GM23338 (cell line): ENCODE measurements around the gene CLCN4.

ENCODE experiments used
- CREB1 ChIP-seq: fragments of 250-450 bp; sonication (Bioruptor Pico); IDR thresholded peaks from 2 replicates; pipeline ENCODE4 v1.5.0; 2020; ENCODE audit warnings: low read depth, mild to moderate bottlenecking, moderate library complexity
- CTCF ChIP-seq, 2 experiments: fragments of 200-600 bp in 1 of 2; sonication (generic) in 1 of 2; conservative IDR thresholded peaks; 2 replicates each; pipeline versions ENCODE4 v1.5.1 to v1.6.1; 2016 to 2017; ENCODE audit warnings: antibody characterized with exemption in 2 of 2, low read depth in 2 of 2, mild to moderate bottlenecking in 2 of 2, moderate library complexity in 1 of 2
- EZH2 ChIP-seq: fragments of 200-600 bp; sonication (generic); IDR thresholded peaks from one replicate; pipeline ENCODE4 v1.8.0; 2017; ENCODE audit warnings: antibody characterized with exemption, mild to moderate bottlenecking, low read depth; ENCODE audit not compliant: unreplicated experiment
- EZH2phosphoT487 ChIP-seq: fragments of 200-600 bp; sonication (generic); IDR thresholded peaks from one replicate; pipeline ENCODE4 v1.8.1; 2018; ENCODE audit warnings: antibody characterized with exemption; ENCODE audit not compliant: unreplicated experiment
- JUNB ChIP-seq: IDR thresholded peaks from one replicate; pipeline ENCODE4 v1.6.1; 2016; ENCODE audit warnings: antibody characterized with exemption; ENCODE audit not compliant: unreplicated experiment
- NANOG ChIP-seq: IDR thresholded peaks from 2 replicates; pipeline ENCODE4 v1.6.1; 2016; ENCODE audit warnings: antibody characterized with exemption, borderline replicate concordance
- POLR2AphosphoS5 ChIP-seq: IDR thresholded peaks from 2 replicates; pipeline ENCODE4 v1.6.1; 2016; ENCODE audit warnings: antibody characterized with exemption, low read depth
- STAT1 ChIP-seq: IDR thresholded peaks from one replicate; pipeline ENCODE4 v1.6.1; 2016; ENCODE audit warnings: antibody characterized with exemption; ENCODE audit not compliant: unreplicated experiment
- ZNF114 ChIP-seq: fragments of 250-450 bp; sonication (Bioruptor Pico); IDR thresholded peaks from 2 replicates; pipeline ENCODE4 v1.5.0; 2020; ENCODE audit warnings: mild to moderate bottlenecking, moderate library complexity
- ZNF331 ChIP-seq: fragments of 250-450 bp; sonication (Bioruptor Pico); IDR thresholded peaks from 2 replicates; pipeline ENCODE4 v1.5.0; 2020; ENCODE audit warnings: low read depth, mild to moderate bottlenecking, moderate library complexity
- TF ChIP-seq, protein P1 (sequence below): IDR thresholded peaks from one replicate; pipeline ENCODE4 v1.6.1; 2018; ENCODE audit warnings: antibody characterized with exemption; ENCODE audit not compliant: unreplicated experiment
- TF ChIP-seq, protein P2 (sequence below): fragments of 250-450 bp; sonication (Bioruptor Pico); IDR thresholded peaks from 2 replicates; pipeline ENCODE4 v1.5.0; 2020; ENCODE audit warnings: mild to moderate bottlenecking, moderate library complexity
- TF ChIP-seq, protein P3 (sequence below): IDR thresholded peaks from 2 replicates; pipeline ENCODE4 v1.6.1; 2016; ENCODE audit warnings: antibody characterized with exemption

DNA sequence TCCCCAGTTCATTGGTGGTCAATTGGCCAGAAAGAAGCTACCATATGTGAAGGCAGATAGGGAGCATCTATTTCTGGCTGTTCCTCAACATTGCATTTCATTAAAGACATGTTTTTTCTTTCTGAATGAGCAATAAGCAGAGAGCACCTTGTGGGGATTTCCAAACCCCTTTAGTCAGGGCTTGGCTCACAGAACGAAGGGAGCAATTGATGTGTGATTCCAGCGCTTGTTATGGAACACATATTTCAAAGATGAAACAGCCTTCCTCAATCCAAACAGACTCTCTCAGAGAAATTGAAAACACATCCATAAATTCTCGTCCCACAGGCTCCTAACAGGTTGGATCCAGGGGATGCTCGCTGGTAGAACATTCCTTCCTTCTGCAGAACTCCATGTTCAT lies 84.1 kb downstream of the CLCN4 start:
- no peak for TF ChIP-seq CTCF (conservative IDR thresholded peaks at IDR 0.05; ENCODE audit: low read depth in 2 of 2)
- no peak for TF ChIP-seq EZH2
- TF ChIP-seq, protein P1, sequence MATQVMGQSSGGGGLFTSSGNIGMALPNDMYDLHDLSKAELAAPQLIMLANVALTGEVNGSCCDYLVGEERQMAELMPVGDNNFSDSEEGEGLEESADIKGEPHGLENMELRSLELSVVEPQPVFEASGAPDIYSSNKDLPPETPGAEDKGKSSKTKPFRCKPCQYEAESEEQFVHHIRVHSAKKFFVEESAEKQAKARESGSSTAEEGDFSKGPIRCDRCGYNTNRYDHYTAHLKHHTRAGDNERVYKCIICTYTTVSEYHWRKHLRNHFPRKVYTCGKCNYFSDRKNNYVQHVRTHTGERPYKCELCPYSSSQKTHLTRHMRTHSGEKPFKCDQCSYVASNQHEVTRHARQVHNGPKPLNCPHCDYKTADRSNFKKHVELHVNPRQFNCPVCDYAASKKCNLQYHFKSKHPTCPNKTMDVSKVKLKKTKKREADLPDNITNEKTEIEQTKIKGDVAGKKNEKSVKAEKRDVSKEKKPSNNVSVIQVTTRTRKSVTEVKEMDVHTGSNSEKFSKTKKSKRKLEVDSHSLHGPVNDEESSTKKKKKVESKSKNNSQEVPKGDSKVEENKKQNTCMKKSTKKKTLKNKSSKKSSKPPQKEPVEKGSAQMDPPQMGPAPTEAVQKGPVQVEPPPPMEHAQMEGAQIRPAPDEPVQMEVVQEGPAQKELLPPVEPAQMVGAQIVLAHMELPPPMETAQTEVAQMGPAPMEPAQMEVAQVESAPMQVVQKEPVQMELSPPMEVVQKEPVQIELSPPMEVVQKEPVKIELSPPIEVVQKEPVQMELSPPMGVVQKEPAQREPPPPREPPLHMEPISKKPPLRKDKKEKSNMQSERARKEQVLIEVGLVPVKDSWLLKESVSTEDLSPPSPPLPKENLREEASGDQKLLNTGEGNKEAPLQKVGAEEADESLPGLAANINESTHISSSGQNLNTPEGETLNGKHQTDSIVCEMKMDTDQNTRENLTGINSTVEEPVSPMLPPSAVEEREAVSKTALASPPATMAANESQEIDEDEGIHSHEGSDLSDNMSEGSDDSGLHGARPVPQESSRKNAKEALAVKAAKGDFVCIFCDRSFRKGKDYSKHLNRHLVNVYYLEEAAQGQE, result no peak
- no peak for TF ChIP-seq STAT1
- no peak for TF ChIP-seq CREB1
- TF ChIP-seq ZNF114 (CRISPR knock-in tag), result no peak
- TF ChIP-seq, protein P2, sequence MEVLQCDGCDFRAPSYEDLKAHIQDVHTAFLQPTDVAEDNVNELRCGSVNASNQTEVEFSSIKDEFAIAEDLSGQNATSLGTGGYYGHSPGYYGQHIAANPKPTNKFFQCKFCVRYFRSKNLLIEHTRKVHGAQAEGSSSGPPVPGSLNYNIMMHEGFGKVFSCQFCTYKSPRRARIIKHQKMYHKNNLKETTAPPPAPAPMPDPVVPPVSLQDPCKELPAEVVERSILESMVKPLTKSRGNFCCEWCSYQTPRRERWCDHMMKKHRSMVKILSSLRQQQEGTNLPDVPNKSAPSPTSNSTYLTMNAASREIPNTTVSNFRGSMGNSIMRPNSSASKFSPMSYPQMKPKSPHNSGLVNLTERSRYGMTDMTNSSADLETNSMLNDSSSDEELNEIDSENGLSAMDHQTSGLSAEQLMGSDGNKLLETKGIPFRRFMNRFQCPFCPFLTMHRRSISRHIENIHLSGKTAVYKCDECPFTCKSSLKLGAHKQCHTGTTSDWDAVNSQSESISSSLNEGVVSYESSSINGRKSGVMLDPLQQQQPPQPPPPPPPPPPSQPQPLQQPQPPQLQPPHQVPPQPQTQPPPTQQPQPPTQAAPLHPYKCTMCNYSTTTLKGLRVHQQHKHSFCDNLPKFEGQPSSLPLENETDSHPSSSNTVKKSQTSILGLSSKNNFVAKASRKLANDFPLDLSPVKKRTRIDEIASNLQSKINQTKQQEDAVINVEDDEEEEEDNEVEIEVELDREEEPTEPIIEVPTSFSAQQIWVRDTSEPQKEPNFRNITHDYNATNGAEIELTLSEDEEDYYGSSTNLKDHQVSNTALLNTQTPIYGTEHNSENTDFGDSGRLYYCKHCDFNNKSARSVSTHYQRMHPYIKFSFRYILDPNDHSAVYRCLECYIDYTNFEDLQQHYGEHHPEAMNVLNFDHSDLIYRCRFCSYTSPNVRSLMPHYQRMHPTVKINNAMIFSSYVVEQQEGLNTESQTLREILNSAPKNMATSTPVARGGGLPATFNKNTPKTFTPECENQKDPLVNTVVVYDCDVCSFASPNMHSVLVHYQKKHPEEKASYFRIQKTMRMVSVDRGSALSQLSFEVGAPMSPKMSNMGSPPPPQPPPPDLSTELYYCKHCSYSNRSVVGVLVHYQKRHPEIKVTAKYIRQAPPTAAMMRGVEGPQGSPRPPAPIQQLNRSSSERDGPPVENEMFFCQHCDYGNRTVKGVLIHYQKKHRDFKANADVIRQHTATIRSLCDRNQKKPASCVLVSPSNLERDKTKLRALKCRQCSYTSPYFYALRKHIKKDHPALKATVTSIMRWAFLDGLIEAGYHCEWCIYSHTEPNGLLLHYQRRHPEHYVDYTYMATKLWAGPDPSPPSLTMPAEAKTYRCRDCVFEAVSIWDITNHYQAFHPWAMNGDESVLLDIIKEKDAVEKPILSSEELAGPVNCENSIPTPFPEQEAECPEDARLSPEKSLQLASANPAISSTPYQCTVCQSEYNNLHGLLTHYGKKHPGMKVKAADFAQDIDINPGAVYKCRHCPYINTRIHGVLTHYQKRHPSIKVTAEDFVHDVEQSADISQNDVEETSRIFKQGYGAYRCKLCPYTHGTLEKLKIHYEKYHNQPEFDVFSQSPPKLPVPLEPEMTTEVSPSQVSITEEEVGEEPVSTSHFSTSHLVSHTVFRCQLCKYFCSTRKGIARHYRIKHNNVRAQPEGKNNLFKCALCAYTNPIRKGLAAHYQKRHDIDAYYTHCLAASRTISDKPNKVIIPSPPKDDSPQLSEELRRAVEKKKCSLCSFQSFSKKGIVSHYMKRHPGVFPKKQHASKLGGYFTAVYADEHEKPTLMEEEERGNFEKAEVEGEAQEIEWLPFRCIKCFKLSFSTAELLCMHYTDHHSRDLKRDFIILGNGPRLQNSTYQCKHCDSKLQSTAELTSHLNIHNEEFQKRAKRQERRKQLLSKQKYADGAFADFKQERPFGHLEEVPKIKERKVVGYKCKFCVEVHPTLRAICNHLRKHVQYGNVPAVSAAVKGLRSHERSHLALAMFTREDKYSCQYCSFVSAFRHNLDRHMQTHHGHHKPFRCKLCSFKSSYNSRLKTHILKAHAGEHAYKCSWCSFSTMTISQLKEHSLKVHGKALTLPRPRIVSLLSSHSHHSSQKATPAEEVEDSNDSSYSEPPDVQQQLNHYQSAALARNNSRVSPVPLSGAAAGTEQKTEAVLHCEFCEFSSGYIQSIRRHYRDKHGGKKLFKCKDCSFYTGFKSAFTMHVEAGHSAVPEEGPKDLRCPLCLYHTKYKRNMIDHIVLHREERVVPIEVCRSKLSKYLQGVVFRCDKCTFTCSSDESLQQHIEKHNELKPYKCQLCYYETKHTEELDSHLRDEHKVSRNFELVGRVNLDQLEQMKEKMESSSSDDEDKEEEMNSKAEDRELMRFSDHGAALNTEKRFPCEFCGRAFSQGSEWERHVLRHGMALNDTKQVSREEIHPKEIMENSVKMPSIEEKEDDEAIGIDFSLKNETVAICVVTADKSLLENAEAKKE (CRISPR knock-in tag), result no peak
- no peak for TF ChIP-seq EZH2phosphoT487
- no peak for TF ChIP-seq POLR2AphosphoS5
- TF ChIP-seq, protein P3, sequence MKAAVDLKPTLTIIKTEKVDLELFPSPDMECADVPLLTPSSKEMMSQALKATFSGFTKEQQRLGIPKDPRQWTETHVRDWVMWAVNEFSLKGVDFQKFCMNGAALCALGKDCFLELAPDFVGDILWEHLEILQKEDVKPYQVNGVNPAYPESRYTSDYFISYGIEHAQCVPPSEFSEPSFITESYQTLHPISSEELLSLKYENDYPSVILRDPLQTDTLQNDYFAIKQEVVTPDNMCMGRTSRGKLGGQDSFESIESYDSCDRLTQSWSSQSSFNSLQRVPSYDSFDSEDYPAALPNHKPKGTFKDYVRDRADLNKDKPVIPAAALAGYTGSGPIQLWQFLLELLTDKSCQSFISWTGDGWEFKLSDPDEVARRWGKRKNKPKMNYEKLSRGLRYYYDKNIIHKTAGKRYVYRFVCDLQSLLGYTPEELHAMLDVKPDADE, result no peak
- TF ChIP-seq JUNB, result no peak
- no peak for TF ChIP-seq ZNF331 (CRISPR knock-in tag)
- no peak for TF ChIP-seq NANOG
